Adipose tissue (tissue), 3 donors: ENCODE measurements around the gene CAMTA1. TPM values are rescaled to one million over a fixed set of nuclear protein-coding genes. Genes with fewer than 3 reads are reported as not detected.

Source experiments
- H3K27ac ChIP-seq: one replicate; pipeline ENCODE4 v1.5.1; 2013; ENCODE audit warnings: low read depth, low read length
- WGBS, 3 donors: extraction: QIAGEN DNeasy Blood & Tissue Kit; methylation state at CpG; one replicate each; pipeline ENCODE4 v1.1.7; 2013; 5-methylcytosine and 5-hydroxymethylcytosine counted together
- polyA plus RNA-seq, 3 donors: library from polyadenylated mRNA; stranded (reverse); fragments of 200-250 nt; gene quantifications; one replicate each; pipeline ENCODE4 v1.2.3, GENCODE V29; 2013
- donor health status: healthy with polysubstance abuse.
- donor health status: Bipolar disorder and iron deficiency.
- donor health status: healthy.

CAMTA1 gene
- polyA plus RNA-seq, 3 donors = 25.7 to 111 (median 60.2) TPM

- WGBS, 3 donors = 84 to 97% (median 96%) methylated on average over 5 of the region's 5 CpGs
- H3K27ac ChIP-seq = no peak overlapping the region
Measured at GRCh38 chr1:6864166-6864565, 78.9 kb downstream of the CAMTA1 start.

- WGBS, 3 donors = 89 to 95% (median 95%) methylated on average over 7 of the region's 7 CpGs
- H3K27ac ChIP-seq = no peak overlapping the region
Measured at GRCh38 chr1:6866825-6867224, 81.6 kb downstream of the CAMTA1 start.

GRCh38 chr1:6867321-6867720 is 82.1 kb downstream of the CAMTA1 start:
- 87 to 97% (median 96%) methylated on average over 5 of the region's 5 CpGs for WGBS, 3 donors
- H3K27ac ChIP-seq = no peak overlapping the region

DNA sequence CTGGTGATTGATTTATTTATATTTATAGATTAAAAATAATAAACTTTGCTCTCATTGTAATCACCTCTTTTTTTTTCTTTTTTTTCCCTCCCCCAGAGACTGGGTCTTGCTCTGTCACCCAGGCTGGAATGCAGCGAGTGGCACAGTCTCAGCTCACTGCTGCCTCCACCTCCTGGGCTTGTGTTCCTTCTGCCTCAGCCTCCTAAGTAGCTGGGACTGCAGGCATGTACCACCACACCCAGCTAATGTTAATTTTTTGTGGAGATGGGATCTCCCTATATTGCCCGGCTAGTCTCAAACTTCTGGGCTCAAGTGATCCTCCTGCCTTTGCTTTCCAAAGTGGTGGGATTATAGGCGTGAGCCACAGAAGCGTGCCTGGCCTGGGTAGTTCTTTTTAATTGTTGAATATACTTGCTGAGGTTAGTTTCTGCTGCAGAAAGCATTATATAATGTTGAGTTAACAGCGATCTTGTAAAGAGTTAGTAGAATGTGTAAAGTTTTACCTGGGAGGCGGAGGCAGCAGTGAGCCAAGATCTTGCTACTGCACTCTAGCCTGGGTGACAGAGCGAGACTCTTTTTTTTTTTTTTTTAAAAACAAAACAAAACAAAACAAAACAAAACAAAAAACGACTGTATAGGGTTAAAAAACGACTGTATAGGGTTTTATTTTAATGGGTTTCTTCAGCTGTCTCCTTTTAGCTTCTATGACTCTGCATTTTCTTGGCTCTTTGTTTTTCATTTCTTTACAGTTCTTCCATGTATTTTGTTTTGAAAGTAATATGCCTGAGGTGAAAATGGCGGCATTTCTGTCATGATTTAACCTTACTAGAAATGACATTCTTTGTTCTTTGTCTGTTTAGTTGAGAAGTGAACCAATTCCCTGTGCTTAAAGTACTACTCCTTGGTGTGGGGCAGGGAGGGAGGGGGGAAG is 82.7 kb downstream of the CAMTA1 start:
- no peak overlapping the region for H3K27ac ChIP-seq
- WGBS, 3 donors = 80 to 83% (median 82%) methylated on average over 10 of the region's 10 CpGs

DNA sequence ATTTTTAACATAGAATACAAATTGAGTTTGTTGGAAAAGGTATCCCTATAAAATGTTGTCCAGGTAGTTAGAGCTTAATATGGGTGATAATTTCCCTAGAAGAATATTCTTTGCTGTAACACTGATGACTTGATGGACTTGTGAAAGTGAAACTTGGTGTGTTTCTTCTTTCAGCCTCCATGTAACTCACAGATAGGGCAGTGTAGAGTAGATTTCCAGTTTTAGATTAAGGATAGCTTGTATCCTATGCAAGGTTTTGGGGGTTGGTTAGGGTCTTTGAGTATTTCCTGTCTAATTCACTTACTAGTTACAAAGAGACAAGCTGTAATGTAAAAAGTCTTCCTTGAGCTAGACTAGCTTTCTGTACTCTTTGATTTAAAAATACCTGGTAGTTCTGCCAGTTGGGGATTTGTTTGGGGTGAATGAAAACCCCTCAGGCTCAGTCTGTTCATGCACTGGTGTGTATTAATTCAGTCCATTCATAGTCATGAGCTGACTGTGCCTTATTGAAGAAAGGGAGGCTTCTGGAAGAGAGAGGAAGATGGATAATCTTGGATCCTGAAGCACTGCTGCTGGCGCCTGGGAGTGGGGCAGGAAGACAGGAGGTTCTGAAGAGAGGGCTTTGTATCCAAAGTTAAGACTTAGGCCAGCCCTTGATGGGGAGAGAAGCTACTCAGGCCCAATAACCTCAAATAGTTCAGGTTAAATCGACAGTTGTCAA is 83.6 kb downstream of the CAMTA1 start:
- 80 to 98% (median 85%) methylated on average over 2 of the region's 2 CpGs for WGBS, 3 donors
- H3K27ac ChIP-seq = no peak overlapping the region

DNA sequence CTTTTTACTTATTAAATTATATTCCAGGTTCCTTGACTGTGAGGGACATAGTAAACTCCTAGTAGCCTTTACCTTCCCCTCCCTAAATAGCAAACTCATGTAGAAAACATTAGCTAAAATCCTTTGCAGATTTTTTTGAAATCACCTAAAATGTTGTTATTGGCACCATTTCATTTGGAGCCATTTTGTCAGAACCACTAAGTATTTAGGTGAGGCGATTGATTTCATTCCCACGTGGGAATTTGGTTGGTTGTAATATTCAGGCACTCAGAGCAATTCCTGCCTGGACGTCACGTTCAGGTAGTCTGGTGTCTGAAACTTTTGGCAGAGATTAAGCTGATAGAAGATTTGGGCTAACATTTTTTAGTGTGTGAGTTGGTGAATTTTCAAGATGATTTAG is 84.3 kb downstream of the CAMTA1 start:
- no peak overlapping the region for H3K27ac ChIP-seq
- 80 to 88% (median 81%) methylated on average over 4 of the region's 4 CpGs for WGBS, 3 donors

- WGBS, 3 donors = 69 to 84% (median 77%) methylated on average over 6 of the region's 6 CpGs
Measured at GRCh38 chr1:6870086-6870485, 84.8 kb downstream of the CAMTA1 start.

DNA sequence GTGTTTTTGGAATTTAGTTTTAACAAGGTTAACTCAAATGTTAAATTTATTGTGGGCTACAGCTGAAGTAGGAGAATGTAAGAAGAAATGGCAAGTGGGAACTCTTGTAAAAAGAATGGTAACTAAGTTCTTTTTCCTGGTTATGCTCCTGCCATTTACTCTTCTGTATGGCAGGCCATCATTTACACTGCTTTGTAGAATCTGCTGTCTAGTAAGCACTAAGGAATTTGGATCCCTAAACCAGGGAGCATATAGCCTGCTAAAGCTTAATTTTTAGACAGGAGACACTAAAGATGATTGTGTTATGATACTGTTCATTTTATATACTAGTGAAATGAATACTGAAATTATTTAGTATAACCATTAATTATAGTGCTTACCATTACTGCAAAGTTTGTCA is 85.3 kb downstream of the CAMTA1 start:
- H3K27ac ChIP-seq = no peak overlapping the region

More at GRCh38 chr1:6870086-6870485, 84.8 kb downstream of the CAMTA1 start:
- no peak overlapping the region for H3K27ac ChIP-seq

GRCh38 chr1:6871300-6871972 is 86.2 kb downstream of the CAMTA1 start:
- 88 to 95% (median 95%) methylated on average over 3 of the region's 3 CpGs for WGBS, 3 donors
- H3K27ac ChIP-seq = no peak overlapping the region

DNA sequence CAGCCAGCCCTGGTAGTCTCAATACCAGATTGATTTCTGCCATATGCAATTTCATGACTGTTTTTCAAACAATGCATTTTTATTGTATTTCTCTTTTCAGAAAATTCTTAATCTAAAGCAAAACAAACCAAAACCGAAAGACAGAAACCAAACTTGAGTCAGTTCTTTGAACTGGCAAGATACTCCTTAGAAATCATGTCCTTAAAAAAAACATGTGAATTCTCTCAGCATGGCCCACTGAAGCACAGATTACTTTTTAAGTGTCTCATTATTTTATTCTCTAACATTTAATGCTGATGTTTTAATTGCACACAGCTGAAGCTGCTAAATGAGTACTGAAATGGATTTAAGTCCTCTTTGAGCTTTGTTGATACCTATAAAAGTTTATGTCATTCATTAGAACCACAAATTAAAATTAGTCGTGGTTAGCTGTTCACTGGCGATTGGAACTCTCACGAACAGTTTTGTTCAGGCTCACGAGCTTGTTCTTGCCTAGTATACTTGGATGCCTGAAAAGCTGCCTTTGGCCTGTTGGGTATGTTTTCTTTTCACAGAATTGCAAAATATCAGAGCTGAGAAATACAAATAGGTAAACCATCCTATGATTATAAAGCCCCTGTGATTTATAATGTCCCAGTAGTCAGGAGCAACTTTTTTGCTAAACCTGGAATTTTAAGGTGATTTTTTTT is 87.5 kb downstream of the CAMTA1 start:
- no peak overlapping the region for H3K27ac ChIP-seq
- 92 to 95% (median 93%) methylated on average over 5 of the region's 5 CpGs for WGBS, 3 donors

DNA sequence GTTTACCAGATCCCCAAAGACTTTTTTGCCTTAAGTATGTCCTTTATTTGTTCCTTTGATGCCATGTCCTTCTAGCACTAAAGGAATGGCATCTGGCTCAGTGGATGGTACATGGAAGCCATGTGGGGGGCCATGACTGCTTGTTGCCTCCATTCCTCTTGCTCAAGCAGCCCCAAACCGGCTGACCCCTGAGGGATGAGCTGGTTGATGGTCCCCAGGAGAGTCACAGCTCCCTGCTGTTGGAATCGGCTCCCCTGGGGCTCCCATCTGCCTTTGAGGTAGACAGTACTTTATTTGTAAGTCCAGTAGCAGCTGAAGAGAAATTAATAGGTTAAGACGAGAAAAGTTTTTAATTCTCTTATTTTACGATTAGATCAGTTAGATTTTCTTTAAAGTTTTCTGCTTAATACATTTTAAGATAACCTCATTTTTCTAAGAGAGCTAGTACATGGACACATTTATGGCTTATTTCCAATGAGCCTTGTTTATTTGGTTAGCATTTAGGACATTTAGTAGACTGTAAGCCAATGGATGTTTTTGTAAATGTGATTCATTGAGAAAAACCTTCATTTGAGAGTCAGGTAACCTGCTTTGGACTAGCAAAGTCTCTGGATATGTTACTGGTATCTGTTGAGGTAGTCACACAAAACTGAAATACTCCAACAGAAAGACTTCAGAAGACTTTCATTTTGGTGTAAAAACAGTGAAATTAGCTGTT is 88.2 kb downstream of the CAMTA1 start:
- no peak overlapping the region for H3K27ac ChIP-seq
- WGBS, 3 donors = 84 to 86% (median 85%) methylated on average over 4 of the region's 4 CpGs

- 92 to 98% (median 98%) methylated on average over 4 of the region's 4 CpGs for WGBS, 3 donors
- H3K27ac ChIP-seq = no peak overlapping the region
Measured at GRCh38 chr1:6874298-6874697, 89.0 kb downstream of the CAMTA1 start.

GRCh38 chr1:6880951-6881690 is 95.9 kb downstream of the CAMTA1 start:
- WGBS, 3 donors = 90 to 93% (median 90%) methylated on average over 12 of the region's 12 CpGs
- H3K27ac ChIP-seq = no peak overlapping the region

GRCh38 chr1:6882414-6882813 is 97.2 kb downstream of the CAMTA1 start:
- WGBS, 3 donors = 72 to 96% (median 95%) methylated on average over 2 of the region's 2 CpGs
- no peak overlapping the region for H3K27ac ChIP-seq

DNA sequence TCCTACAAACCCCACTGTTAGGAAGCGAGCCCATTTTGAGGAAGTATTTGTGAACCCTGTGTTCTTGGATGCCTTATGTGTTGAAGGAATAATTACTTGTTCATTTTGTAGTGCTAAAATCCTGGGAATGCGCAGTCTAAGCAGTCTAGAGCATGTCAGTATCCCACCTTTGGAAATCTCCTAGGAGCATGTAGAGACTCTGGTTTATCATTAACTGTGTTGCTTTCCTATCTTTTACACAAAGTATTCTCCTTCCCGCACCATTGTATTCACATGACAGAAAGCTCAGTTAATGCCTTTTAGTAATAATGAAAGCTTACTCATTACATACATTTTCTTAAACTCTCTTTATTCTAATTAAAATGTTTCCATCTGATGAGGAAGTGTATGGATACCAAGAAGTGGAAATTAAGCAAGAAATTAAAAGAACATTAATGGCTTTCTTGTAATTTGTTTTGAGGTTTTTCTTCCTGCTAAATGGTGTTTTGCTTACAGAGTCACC is 99.4 kb downstream of the CAMTA1 start:
- H3K27ac ChIP-seq = no peak overlapping the region
- WGBS, 3 donors = 70 to 92% (median 89%) methylated on average over 3 of the region's 3 CpGs

DNA sequence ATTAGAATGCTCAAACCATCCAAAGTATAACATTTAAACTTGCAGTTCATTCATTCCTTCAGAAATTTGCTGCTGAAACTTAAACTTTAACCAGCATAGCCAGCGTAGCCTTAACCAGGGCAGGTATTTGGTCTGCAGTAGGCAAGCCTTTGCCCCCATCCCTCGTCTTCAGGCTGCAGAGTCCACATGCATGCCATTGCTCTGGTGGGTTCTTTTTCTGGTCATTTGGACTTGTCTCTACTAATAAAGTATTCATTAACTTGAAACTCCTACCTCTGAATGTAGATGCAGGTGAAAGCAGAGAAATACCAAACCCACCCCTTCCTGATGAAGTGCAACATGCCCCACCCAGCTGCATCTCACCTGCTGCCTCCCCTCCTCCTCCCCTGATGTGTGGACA is 100.2 kb downstream of the CAMTA1 start:
- H3K27ac ChIP-seq = no peak overlapping the region
- 90 to 99% (median 95%) methylated on average over 2 of the region's 2 CpGs for WGBS, 3 donors

- 86 to 98% (median 93%) methylated on average over 2 of the region's 2 CpGs for WGBS, 3 donors
- no peak overlapping the region for H3K27ac ChIP-seq
Measured at GRCh38 chr1:6886523-6886922, 101.3 kb downstream of the CAMTA1 start.
